CD4-positive, CD25-positive, alpha-beta regulatory T cell (primary cell): ENCODE measurements around the gene USP25. TPM values are rescaled to one million over a fixed set of nuclear protein-coding genes. Genes with fewer than 3 reads are reported as not detected.

Source experiments
- ATAC-seq, 2 donors: fragments of 150-1000 bp; cut with Tn5 transposase; one replicate each; pipeline ENCODE4 v1.10.0; 2021; ENCODE audit warnings: low read depth in 2 of 2, moderate number of reproducible peaks in 2 of 2, moderate library complexity in 1 of 2
- DNase-seq, 3 donors: peaks; one replicate each; pipeline versions ENCODE4 v3.0.0 to v3.0.0-alpha.2; 2012 to 2022; ENCODE audit warnings: mixed read lengths in 1 of 3
- H3K27ac ChIP-seq: one replicate; pipeline ENCODE4 v1.7.0; 2013; ENCODE audit warnings: mild to moderate bottlenecking, low read length; ENCODE audit not compliant: insufficient read depth, poor library complexity, severe bottlenecking
- H3K27me3 ChIP-seq: one replicate; pipeline ENCODE4 v1.7.0; 2013; ENCODE audit warnings: low read length; ENCODE audit not compliant: control insufficient read depth, insufficient read depth
- H3K36me3 ChIP-seq: one replicate; pipeline ENCODE4 v1.7.0; 2013; ENCODE audit warnings: mild to moderate bottlenecking, low read length, moderate library complexity; ENCODE audit not compliant: control insufficient read depth, insufficient read depth
- H3K4me1 ChIP-seq: 2 replicates; pipeline ENCODE4 v1.7.0; 2013; ENCODE audit warnings: mild to moderate bottlenecking, low read length; ENCODE audit not compliant: insufficient read depth, control insufficient read depth, poor library complexity, severe bottlenecking
- H3K4me3 ChIP-seq: one replicate; pipeline ENCODE4 v1.7.0; 2013; ENCODE audit warnings: low read depth, mild to moderate bottlenecking, low read length, moderate library complexity
- H3K9me3 ChIP-seq, 2 experiments: 1 replicate in 1 of 2; 2 replicates in 1 of 2; pipeline ENCODE4 v1.7.0; 2013; ENCODE audit warnings: low read length in 2 of 2, mild to moderate bottlenecking in 1 of 2, moderate library complexity in 1 of 2; ENCODE audit not compliant: control insufficient read depth in 2 of 2
- H3K27ac Mint-ChIP-seq, 3 donors: one replicate each; pipeline ENCODE4 v1.8.0; 2020 to 2022; ENCODE audit warnings: mild to moderate bottlenecking in 3 of 3, mixed read lengths in 3 of 3, moderate library complexity in 2 of 3
- H3K27me3 Mint-ChIP-seq: one replicate; pipeline ENCODE4 v1.8.0; 2022; ENCODE audit warnings: mild to moderate bottlenecking, mixed read lengths
- H3K36me3 Mint-ChIP-seq: one replicate; pipeline ENCODE4 v1.8.0; 2020; ENCODE audit warnings: mixed read lengths
- H3K4me1 Mint-ChIP-seq, 4 donors: one replicate each; pipeline ENCODE4 v1.8.0; 2020 to 2022; ENCODE audit warnings: mixed read lengths in 4 of 4, mild to moderate bottlenecking in 1 of 4
- H3K4me3 Mint-ChIP-seq, 4 donors: one replicate each; pipeline ENCODE4 v1.8.0; 2020 to 2022; ENCODE audit warnings: mild to moderate bottlenecking in 4 of 4, mixed read lengths in 4 of 4, moderate library complexity in 3 of 4
- H3K9me3 Mint-ChIP-seq, 7 donors: one replicate each; pipeline ENCODE4 v1.8.0; 2020 to 2022; ENCODE audit warnings: mixed read lengths in 7 of 7, mild to moderate bottlenecking in 3 of 7, moderate library complexity in 2 of 7
- polyA plus RNA-seq, 4 donors: library from polyadenylated mRNA; unstranded; fragments of 300-500 nt; fragmentation: Illumina TruSeq; gene quantifications; one replicate each; pipeline ENCODE4 v1.2.3, GENCODE V29; 2021
- total RNA-seq: library from RNA; stranded (reverse); gene quantifications from one replicate; pipeline ENCODE4 v1.2.3, GENCODE V29; 2022

The USP25 gene
- total and polyA plus RNA-seq, 5 donors from 2014 or later: 6.6 to 64.6 (median 11.2) TPM

GRCh38 chr21:15692711-15693110 is 37.1 kb upstream of the USP25 start:
- ATAC-seq: no peak
- Histone ChIP-seq H3K9me3 (no peaks in the 10 kb centered on the region), H3K4me1 (no peaks in the 10 kb centered on the region), H3K27me3 (peaks cover 5% of the 10 kb centered on the region), H3K36me3 (no peaks in the 10 kb centered on the region), H3K27ac (no peak overlapping the region), H3K4me3 (no peak overlapping the region)
- Mint-ChIP-seq H3K36me3 (no peaks in the 10 kb centered on the region), H3K4me1 (no peaks in the 10 kb centered on the region), H3K27me3 (peaks cover 26% of the 10 kb centered on the region), H3K9me3 (peaks cover 0 to 3% (median 0%) of the 10 kb centered on the region in 7 donors), H3K4me3 (no peak overlapping the region), H3K27ac (no peak overlapping the region)
- DNase-seq: no peak

GRCh38 chr21:15695241-15695640 is 34.5 kb upstream of the USP25 start:
- Histone ChIP-seq H3K4me3 (no peak overlapping the region), H3K4me1 (no peaks in the 10 kb centered on the region), H3K36me3 (no peaks in the 10 kb centered on the region), H3K9me3 (no peaks in the 10 kb centered on the region), H3K27me3 (peaks cover 5% of the 10 kb centered on the region), H3K27ac (no peak overlapping the region)
- Mint-ChIP-seq H3K4me3 (no peak overlapping the region), H3K27me3 (peaks cover 24% of the 10 kb centered on the region), H3K36me3 (no peaks in the 10 kb centered on the region), H3K9me3 (peaks cover 0 to 7% (median 2%) of the 10 kb centered on the region in 7 donors), H3K4me1 (no peaks in the 10 kb centered on the region), H3K27ac (no peak overlapping the region)
- no peak for DNase-seq
- ATAC-seq: no peak

GRCh38 chr21:15701830-15702229 is 28.0 kb upstream of the USP25 start:
- Histone ChIP-seq H3K4me3 (no peak overlapping the region), H3K4me1 (no peaks in the 10 kb centered on the region), H3K36me3 (no peaks in the 10 kb centered on the region), H3K9me3 (no peaks in the 10 kb centered on the region), H3K27ac (no peak overlapping the region), H3K27me3 (no peaks in the 10 kb centered on the region)
- DNase-seq: no peak
- peaks cover 13% of the 10 kb centered on the region for H3K27me3 Mint-ChIP-seq
- no peak overlapping the region for H3K27ac Mint-ChIP-seq
- no peaks in the 10 kb centered on the region for H3K4me1 Mint-ChIP-seq
- H3K9me3 Mint-ChIP-seq: peaks cover 0 to 10% (median 6%) of the 10 kb centered on the region in 7 donors
- no peaks in the 10 kb centered on the region for H3K36me3 Mint-ChIP-seq
- ATAC-seq: no peak
- no peak overlapping the region for H3K4me3 Mint-ChIP-seq

- Histone ChIP-seq H3K9me3 (no peaks in the 10 kb centered on the region), H3K4me1 (no peaks in the 10 kb centered on the region), H3K36me3 (no peaks in the 10 kb centered on the region), H3K4me3 (no peak overlapping the region), H3K27ac (no peak overlapping the region), H3K27me3 (no peaks in the 10 kb centered on the region)
- no peaks in the 10 kb centered on the region for H3K4me1 Mint-ChIP-seq
- no peak for ATAC-seq
- no peaks in the 10 kb centered on the region for H3K36me3 Mint-ChIP-seq
- peaks cover 0 to 11% (median 4%) of the 10 kb centered on the region in 7 donors for H3K9me3 Mint-ChIP-seq
- H3K27me3 Mint-ChIP-seq: peaks cover 8% of the 10 kb centered on the region
- H3K27ac Mint-ChIP-seq: no peak overlapping the region
- no peak for DNase-seq
- H3K4me3 Mint-ChIP-seq: no peak overlapping the region
Observed at GRCh38 chr21:15703932-15704331, 25.9 kb upstream of the USP25 start.

GRCh38 chr21:15706696-15707095 is 23.1 kb upstream of the USP25 start:
- no peak for DNase-seq
- H3K4me1 ChIP-seq: no peaks in the 10 kb centered on the region
- Mint-ChIP-seq H3K27ac (no peak overlapping the region), H3K27me3 (peaks cover 19% of the 10 kb centered on the region), H3K4me3 (no peak overlapping the region), H3K9me3 (peaks cover 0 to 10% (median 4%) of the 10 kb centered on the region in 7 donors), H3K36me3 (no peaks in the 10 kb centered on the region), H3K4me1 (no peaks in the 10 kb centered on the region)
- H3K27ac ChIP-seq: no peak overlapping the region
- no peaks in the 10 kb centered on the region for H3K36me3 ChIP-seq
- no peak overlapping the region for H3K4me3 ChIP-seq
- no peak for ATAC-seq
- no peaks in the 10 kb centered on the region for H3K9me3 ChIP-seq
- H3K27me3 ChIP-seq: peaks cover 7% of the 10 kb centered on the region

GRCh38 chr21:15713412-15713811 is 16.4 kb upstream of the USP25 start:
- Mint-ChIP-seq H3K4me3 (no peak overlapping the region), H3K9me3 (no peaks in the 10 kb centered on the region), H3K27ac (no peak overlapping the region), H3K36me3 (no peaks in the 10 kb centered on the region), H3K27me3 (peaks cover 26% of the 10 kb centered on the region), H3K4me1 (no peaks in the 10 kb centered on the region)
- H3K36me3 ChIP-seq: no peaks in the 10 kb centered on the region
- peaks cover 15% of the 10 kb centered on the region for H3K27me3 ChIP-seq
- H3K27ac ChIP-seq: no peak overlapping the region
- H3K4me1 ChIP-seq: no peaks in the 10 kb centered on the region
- no peaks in the 10 kb centered on the region for H3K9me3 ChIP-seq
- no peak overlapping the region for H3K4me3 ChIP-seq
- ATAC-seq: no peak
- DNase-seq: no peak

GRCh38 chr21:15718711-15719110 is 11.1 kb upstream of the USP25 start:
- Mint-ChIP-seq H3K4me3 (no peak overlapping the region), H3K27me3 (peaks cover 11% of the 10 kb centered on the region), H3K9me3 (peaks cover 0 to 7% (median 3%) of the 10 kb centered on the region in 7 donors), H3K4me1 (no peaks in the 10 kb centered on the region), H3K27ac (no peak overlapping the region), H3K36me3 (no peaks in the 10 kb centered on the region)
- Histone ChIP-seq H3K4me3 (no peak overlapping the region), H3K27ac (no peak overlapping the region), H3K36me3 (no peaks in the 10 kb centered on the region), H3K4me1 (no peaks in the 10 kb centered on the region), H3K27me3 (peaks cover 11% of the 10 kb centered on the region), H3K9me3 (no peaks in the 10 kb centered on the region)
- no peak for DNase-seq
- no peak for ATAC-seq

- H3K4me3 Mint-ChIP-seq: no peak overlapping the region
- no peak for DNase-seq
- ATAC-seq: no peak
- no peaks in the 10 kb centered on the region for H3K4me1 Mint-ChIP-seq
- Histone ChIP-seq H3K27ac (no peak overlapping the region), H3K4me3 (no peak overlapping the region), H3K36me3 (no peaks in the 10 kb centered on the region), H3K27me3 (peaks cover 14% of the 10 kb centered on the region), H3K4me1 (no peaks in the 10 kb centered on the region), H3K9me3 (no peaks in the 10 kb centered on the region)
- H3K27me3 Mint-ChIP-seq: peaks cover 15% of the 10 kb centered on the region
- no peaks in the 10 kb centered on the region for H3K36me3 Mint-ChIP-seq
- no peak overlapping the region for H3K27ac Mint-ChIP-seq
- peaks cover 0 to 7% (median 3%) of the 10 kb centered on the region in 7 donors for H3K9me3 Mint-ChIP-seq
Observed at GRCh38 chr21:15719976-15720375, 9.8 kb upstream of the USP25 start.
